Activated T-helper 1 cell treated with anti-CD3 and anti-CD28 coated beads, Interleukin-12 subunit alpha, Interleukin-12 subunit beta, Interleukin-2, Interleukin-4 antibody, amounts not matched to agents 30 ng/mL and 10 ng/mL and 1 ng/mL, durations not matched to agents 14 hours and 24 hours and 36 hours (primary cell): ENCODE measurements around the gene NOM1. TPM values are rescaled to one million over a fixed set of nuclear protein-coding genes. Genes with fewer than 3 reads are reported as not detected.

ENCODE experiments used
- DNase-seq: peaks from one replicate; pipeline ENCODE4 v3.0.0; 2021; ENCODE audit warnings: low spot score
- H3K27ac Mint-ChIP-seq: one replicate; pipeline ENCODE4 v1.8.0; 2021; ENCODE audit warnings: mild to moderate bottlenecking, mixed read lengths
- H3K27me3 Mint-ChIP-seq: one replicate; pipeline ENCODE4 v1.8.0; 2022; ENCODE audit warnings: mild to moderate bottlenecking, moderate library complexity, mixed read lengths; ENCODE audit not compliant: insufficient read depth
- H3K36me3 Mint-ChIP-seq: one replicate; pipeline ENCODE4 v1.8.0; 2021; ENCODE audit warnings: low read depth, mixed read lengths
- H3K4me1 Mint-ChIP-seq: one replicate; pipeline ENCODE4 v1.8.0; 2021; ENCODE audit warnings: low read depth, mixed read lengths
- H3K4me3 Mint-ChIP-seq: one replicate; pipeline ENCODE4 v1.8.0; 2021; ENCODE audit warnings: mild to moderate bottlenecking, moderate library complexity, mixed read lengths
- H3K9me3 Mint-ChIP-seq: one replicate; pipeline ENCODE4 v1.8.0; 2021; ENCODE audit warnings: mixed read lengths
- intact Hi-C: fragments of 100-400 bp; cut with micrococcal nuclease; formaldehyde crosslinking; loops from one replicate; pipeline ENCODE4 v1.15.1; 2024
- total RNA-seq: library from RNA; stranded (reverse); gene quantifications from 2 replicates; pipeline ENCODE4 v1.2.3, GENCODE V29; 2022

The NOM1 gene
- total RNA-seq, 1 donor from 2014 or later = 50.9 TPM

GRCh38 chr7:157004521-157005455 is 55.3 kb downstream of the NOM1 start:
- H3K27me3 Mint-ChIP-seq = peaks cover 73% of the 10 kb centered on the region
- intact Hi-C loops = loop anchor here (2.0 to 5.0 kb wide), 3 partner anchors 1196 to 1532 kb away; no protein-coding TSS in a partner anchor
- H3K36me3 Mint-ChIP-seq = no peaks in the 10 kb centered on the region
- DNase-seq = no peak
- peak overlapping the region; percentile 29 for H3K27ac Mint-ChIP-seq
- H3K9me3 Mint-ChIP-seq = no peaks in the 10 kb centered on the region
- peaks cover 14% of the 10 kb centered on the region for H3K4me1 Mint-ChIP-seq
- no peak overlapping the region for H3K4me3 Mint-ChIP-seq

GRCh38 chr7:157005456-157006204 is 56.1 kb downstream of the NOM1 start:
- no peak for DNase-seq
- Mint-ChIP-seq H3K27me3 (peaks cover 70% of the 10 kb centered on the region), H3K4me1 (peaks cover 12% of the 10 kb centered on the region), H3K9me3 (no peaks in the 10 kb centered on the region), H3K36me3 (no peaks in the 10 kb centered on the region), H3K27ac (no peak overlapping the region), H3K4me3 (no peak overlapping the region)
- intact Hi-C loops = loop anchor here (1.0 to 5.0 kb wide), 3 partner anchors 1197 to 1630 kb away; no protein-coding TSS in a partner anchor

- peaks cover 6% of the 10 kb centered on the region for H3K4me1 Mint-ChIP-seq
- no peaks in the 10 kb centered on the region for H3K9me3 Mint-ChIP-seq
- no peak overlapping the region for H3K4me3 Mint-ChIP-seq
- peaks cover 65% of the 10 kb centered on the region for H3K27me3 Mint-ChIP-seq
- H3K27ac Mint-ChIP-seq = no peak overlapping the region
- intact Hi-C loops = loop anchor here (1.0 to 5.0 kb wide), 2 partner anchors 1534 to 1631 kb away; no protein-coding TSS in a partner anchor
- no peaks in the 10 kb centered on the region for H3K36me3 Mint-ChIP-seq
- no peak for DNase-seq
Measured at GRCh38 chr7:157006205-157006747, 56.8 kb downstream of the NOM1 start.

- no peaks in the 10 kb centered on the region for H3K36me3 Mint-ChIP-seq
- no peaks in the 10 kb centered on the region for H3K9me3 Mint-ChIP-seq
- intact Hi-C loops = loop anchor here (1.0 to 5.0 kb wide), 2 partner anchors 1535 to 1632 kb away; no protein-coding TSS in a partner anchor
- H3K27me3 Mint-ChIP-seq = peaks cover 65% of the 10 kb centered on the region
- H3K4me1 Mint-ChIP-seq = peaks cover 3% of the 10 kb centered on the region
- DNase-seq = no peak
- H3K4me3 Mint-ChIP-seq = no peak overlapping the region
- H3K27ac Mint-ChIP-seq = peak overlapping the region; percentile 13
Measured at GRCh38 chr7:157006829-157007469, 57.4 kb downstream of the NOM1 start.

GRCh38 chr7:157007470-157008066 is 58.1 kb downstream of the NOM1 start:
- intact Hi-C loops = loop anchor here (1.0 to 5.0 kb wide), 3 partner anchors 13 to 1535 kb away; no protein-coding TSS in a partner anchor
- H3K27me3 Mint-ChIP-seq = peaks cover 67% of the 10 kb centered on the region

GRCh38 chr7:157008206-157009169 is 59.0 kb downstream of the NOM1 start:
- Mint-ChIP-seq H3K4me3 (no peak overlapping the region), H3K27me3 (peaks cover 75% of the 10 kb centered on the region), H3K9me3 (no peaks in the 10 kb centered on the region), H3K4me1 (no peaks in the 10 kb centered on the region), H3K27ac (peak overlapping the region; percentile 27), H3K36me3 (no peaks in the 10 kb centered on the region)
- intact Hi-C loops = loop anchor here (1.0 to 5.0 kb wide), 3 partner anchors 12 to 1536 kb away; no protein-coding TSS in a partner anchor
- DNase-seq = no peak

More at GRCh38 chr7:157007470-157008066, 58.1 kb downstream of the NOM1 start:
- no peak overlapping the region for H3K4me3 Mint-ChIP-seq
- no peaks in the 10 kb centered on the region for H3K36me3 Mint-ChIP-seq
- DNase-seq = no peak
- H3K9me3 Mint-ChIP-seq = no peaks in the 10 kb centered on the region
- H3K27ac Mint-ChIP-seq = no peak overlapping the region
- H3K4me1 Mint-ChIP-seq = no peaks in the 10 kb centered on the region

GRCh38 chr7:157009170-157009777 is 59.8 kb downstream of the NOM1 start:
- intact Hi-C loops = loop anchor here (2.0 to 5.0 kb wide), 2 partner anchors 1500 to 1537 kb away; no protein-coding TSS in a partner anchor
- Mint-ChIP-seq H3K27ac (no peak overlapping the region), H3K4me3 (peak overlapping the region; percentile 26)

GRCh38 chr7:157009778-157010587 is 60.5 kb downstream of the NOM1 start:
- intact Hi-C loops = loop anchor here (2.0 to 5.0 kb wide), 3 partner anchors 681 to 1538 kb away; no protein-coding TSS in a partner anchor
- H3K4me3 Mint-ChIP-seq = peak overlapping the region; percentile 26
- DNase-seq = no peak
- no peaks in the 10 kb centered on the region for H3K36me3 Mint-ChIP-seq
- H3K27me3 Mint-ChIP-seq = peaks cover 76% of the 10 kb centered on the region
- H3K27ac Mint-ChIP-seq = no peak overlapping the region
- H3K4me1 Mint-ChIP-seq = no peaks in the 10 kb centered on the region
- H3K9me3 Mint-ChIP-seq = no peaks in the 10 kb centered on the region

More at GRCh38 chr7:157009170-157009777, 59.8 kb downstream of the NOM1 start:
- Mint-ChIP-seq H3K4me1 (no peaks in the 10 kb centered on the region), H3K27me3 (peaks cover 77% of the 10 kb centered on the region), H3K9me3 (no peaks in the 10 kb centered on the region), H3K36me3 (no peaks in the 10 kb centered on the region)
- DNase-seq = no peak

GRCh38 chr7:157010588-157011332 is 61.2 kb downstream of the NOM1 start, which contains the start of gene MNX1:
TSS of gene MNX1 (minus strand) at chr7:157010663. CDS start at chr7:157010350, 313 bp downstream.
- H3K27me3 Mint-ChIP-seq = peaks cover 79% of the 10 kb centered on the region
- intact Hi-C loops = loop anchor here (2.0 kb wide), 1 partner anchor 680 kb away; no protein-coding TSS in a partner anchor
- no peaks in the 10 kb centered on the region for H3K36me3 Mint-ChIP-seq
- peak; percentile 30 for DNase-seq
- H3K27ac Mint-ChIP-seq = peak within 1 kb of the TSS; percentile 51
- H3K4me3 Mint-ChIP-seq = peak within 1 kb of the TSS; percentile 37
- peaks cover under 1% of the 10 kb centered on the region for H3K4me1 Mint-ChIP-seq
- H3K9me3 Mint-ChIP-seq = no peaks in the 10 kb centered on the region
